K562 (cell line): ENCODE measurements around the gene PARP9. TPM values are rescaled to one million over a fixed set of nuclear protein-coding genes. Genes with fewer than 3 reads are reported as not detected.
"Not testable (repeated sequence)": the region's sequence is repeated elsewhere in the genome, so short reads cannot be mapped to it uniquely, and the experiment has no call there.

Experiments used
- ATAC-seq: fragments of 200-7000 bp; cut with Tn5 transposase; 3 replicates; pipeline ENCODE4 v1.9.1; 2020; ENCODE audit warnings: moderate library complexity
- BruUV-seq: library from RNA; stranded (reverse); fragments of 400-500 nt; replicated peaks from 2 replicates; lab custom pipeline; 2021; lab: Mats Ljungman, UMichigan
- CTCF ChIA-PET: fragments of 300-600 bp; formaldehyde crosslinking; extraction: SDS; loops from one replicate; lab custom pipeline; 2021; ENCODE audit warnings: low intra/inter-chr PET ratio; lab: Yijun Ruan, JAX
- POLR2A ChIA-PET: fragments of 300-600, 350-650 bp; sonication (Branson Sonifier 250); formaldehyde crosslinking; extraction: SDS; loops from one replicate; lab custom pipeline; 2021; ENCODE audit warnings: antibody characterized with exemption, inconsistent platforms; lab: Yijun Ruan, JAX
- DNase-seq, 4 experiments: peaks; one replicate each; pipeline versions ENCODE4 v3.0.0 to v3.0.0-alpha.2; 2011 to 2018; ENCODE audit warnings: low spot score in 3 of 4, mixed read lengths in 3 of 4; ENCODE audit errors: extremely low read depth in 1 of 4
- FAIRE-seq: peaks from 2 replicates; lab custom pipeline; 2011; peaks lifted over from hg19 to GRCh38; lab: Jason Lieb, UNC
- H2AFZ ChIP-seq: 2 replicates; pipeline ENCODE4 v1.6.0; 2011; ENCODE audit warnings: low read depth, low read length, control low read depth, inconsistent platforms
- H3K27ac ChIP-seq: fragments of 200-600 bp; 3 replicates; pipeline ENCODE4 v1.8.0; 2011; ENCODE audit warnings: low read depth, mild to moderate bottlenecking, control low read depth, inconsistent platforms, low read length, moderate library complexity, mixed read lengths; ENCODE audit errors: extremely low read depth
- H3K27me3 ChIP-seq, 2 experiments: fragments of 300-600 bp in 1 of 2; 2 replicates in 1 of 2; 3 replicates in 1 of 2; pipeline versions ENCODE4 v1.6.0 to v1.8.0; 2011; ENCODE audit warnings: inconsistent platforms in 2 of 2, low read length in 2 of 2, mild to moderate bottlenecking in 1 of 2, mixed read lengths in 1 of 2, moderate library complexity in 1 of 2; ENCODE audit not compliant: control insufficient read depth in 2 of 2, insufficient read depth in 2 of 2
- H3K36me3 ChIP-seq: fragments of 300-600 bp; 3 replicates; pipeline ENCODE4 v1.8.0; 2011; ENCODE audit warnings: mild to moderate bottlenecking, low read length, inconsistent platforms; ENCODE audit not compliant: control insufficient read depth, insufficient read depth
- H3K4me1 ChIP-seq, 2 experiments: fragments of 200-600 bp in 1 of 2; replicated peaks in 1 of 2; 2 replicates in 1 of 2; 3 replicates in 1 of 2; pipeline versions ENCODE4 v1.5.1 to v1.8.0; 2011; ENCODE audit warnings: inconsistent platforms in 2 of 2, low read length in 2 of 2, mild to moderate bottlenecking in 1 of 2, mixed read lengths in 1 of 2, moderate library complexity in 1 of 2; ENCODE audit not compliant: control insufficient read depth in 2 of 2, insufficient read depth in 2 of 2
- H3K4me2 ChIP-seq: 2 replicates; pipeline ENCODE4 v1.6.1; 2011; ENCODE audit warnings: low read length, control low read depth, inconsistent platforms, mixed read lengths; ENCODE audit not compliant: insufficient read depth
- H3K4me3 ChIP-seq: fragments of 200-600 bp; sonication (generic), shearing (Covaris generic); 2 replicates; pipeline ENCODE4 v1.5.1; 2016; ENCODE audit warnings: control low read depth, inconsistent platforms
- H3K79me2 ChIP-seq: fragments of 200-600 bp; 3 replicates; pipeline ENCODE4 v1.8.0; 2011; ENCODE audit warnings: low read length, inconsistent platforms; ENCODE audit not compliant: control insufficient read depth, insufficient read depth
- H3K9ac ChIP-seq, 2 experiments: 2 replicates each; pipeline versions ENCODE4 v1.6.0 to v1.6.1; 2011; ENCODE audit warnings: low read depth in 2 of 2, low read length in 2 of 2, control low read depth in 1 of 2, inconsistent platforms in 1 of 2, mild to moderate bottlenecking in 1 of 2, mixed read lengths in 1 of 2; ENCODE audit not compliant: insufficient read depth in 1 of 2
- H3K9me1 ChIP-seq: one replicate; pipeline ENCODE4 v1.6.0; 2011; ENCODE audit warnings: inconsistent platforms, mild to moderate bottlenecking, low read length, moderate library complexity; ENCODE audit not compliant: control insufficient read depth, insufficient read depth
- H3K9me3 ChIP-seq: replicated peaks from 2 replicates; pipeline ENCODE4 v1.5.1; 2011; ENCODE audit warnings: low read depth, low read length, inconsistent platforms; ENCODE audit not compliant: control insufficient read depth, insufficient read depth
- H4K20me1 ChIP-seq: replicated peaks from 2 replicates; pipeline ENCODE4 v1.6.1; 2011; ENCODE audit warnings: low read length, inconsistent platforms, mixed read lengths; ENCODE audit not compliant: control insufficient read depth, insufficient read depth
- MGA ChIP-seq: fragments of 450-650 bp; IDR thresholded peaks from 2 replicates; pipeline ENCODE4 v1.6.1; 2016; ENCODE audit warnings: mild to moderate bottlenecking, moderate library complexity
- ZNF740 ChIP-seq, 3 experiments: fragments of 200-800 bp in 1 of 3; sonication (Bioruptor generic) in 1 of 3; sonication (generic) in 1 of 3; formaldehyde crosslinking in 1 of 3; IDR thresholded peaks; 2 replicates each; pipeline versions ENCODE4 v1.6.1 to v1.8.0; 2016 to 2022; ENCODE audit warnings: mild to moderate bottlenecking in 2 of 3, missing compliant biosample characterization in 2 of 3, missing genetic modification characterization in 2 of 3, missing genetic modification reagents in 1 of 3
- WGBS: fragments of 100-300 bp; shearing (Covaris generic); methylation state at CpG from one replicate; pipeline ENCODE4 v1.1.6; 2016; ENCODE audit warnings: low coverage, mixed read lengths; ENCODE audit not compliant: insufficient coverage; ENCODE audit errors: missing lambda C conversion rate; 5-methylcytosine and 5-hydroxymethylcytosine counted together
- in situ Hi-C: fragments of 300-500 bp; cut with MboI; formaldehyde crosslinking; loops from 4 replicates; pipeline ENCODE4 v1.15.0; 2018; ENCODE audit warnings: inconsistent platforms, mixed read lengths
- intact Hi-C: fragments of 100-400 bp; cut with micrococcal nuclease; formaldehyde crosslinking; loops from 2 replicates; pipeline ENCODE4 v1.14.2; 2022
- polyA plus RNA-seq, 8 experiments: library from polyadenylated mRNA; depleted of rRNA in 4 of 8; stranded (reverse) in 5 of 8; unstranded in 3 of 8; fragments of >200 nt; fragmentation: Nextera tagmentation in 2 of 8; fragmentation: Illumina TruSeq in 1 of 8; extraction: Ambion mirVana in 2 of 8; extraction: Trizol in 1 of 8; gene quantifications; 2 replicates each; pipeline versions ENCODE4 v1.2.1 to v1.2.3, GENCODE V29; 2011 to 2014; ENCODE audit warnings: inconsistent platforms in 1 of 8, missing spikeins in 1 of 8
- total RNA-seq, 7 experiments: library from RNA; depleted of rRNA in 6 of 7; stranded (reverse); fragments of >200 nt in 6 of 7; fragmentation: Illumina TruSeq in 2 of 7; extraction: Trizol in 2 of 7; gene quantifications; 2 replicates each; pipeline versions ENCODE4 v1.2.1 to v1.2.3, GENCODE V29; 2011 to 2021; ENCODE audit warnings: low replicate concordance in 1 of 7

PARP9 gene
- total and polyA plus RNA-seq, 9 of the 15 experiments (the other 6 are each of a cell fraction or from before 2014, with no cell fraction given): 2.1 to 4.8 (median 3.4) TPM

GRCh38 chr3:122502139-122502538, 62.0 kb downstream of the PARP9 start (continued):
- TF ChIP-seq MGA (no peak), ZNF740 (CRISPR knock-in tag; IDR thresholded peaks at IDR 0.05) (no peak), ZNF740 (tag; IDR thresholded peaks at IDR 0.05) (no peak)

- BruUV-seq, H2AFZ ChIP-seq, H3K9me1 ChIP-seq, H3K4me2 ChIP-seq, intact Hi-C loops, POLR2A ChIA-PET, H3K27ac ChIP-seq, H3K4me3 ChIP-seq, ATAC-seq, H3K9me3 ChIP-seq, DNase-seq, H3K9ac ChIP-seq, H3K27me3 ChIP-seq, FAIRE-seq, H3K36me3 ChIP-seq, in situ Hi-C loops, CTCF ChIA-PET: not testable (repeated sequence)
- Histone ChIP-seq H3K4me1 (peaks cover 4 to 21% of the 10 kb centered on the region in 2 experiments; a peak in 3 of 5 replicates), H3K79me2 (peaks cover 94% of the 10 kb centered on the region), H4K20me1 (peaks cover 15% of the 10 kb centered on the region)
- WGBS: 68% methylated on average over 5 of the region's 6 CpGs
These were observed 63.1 kb downstream of the PARP9 start for GRCh38 chr3:122500964-122501363.
